AG09319 (cell line): Measurements from ENCODE around the gene OLIG1.

ENCODE experiments used
- DNase-seq: peaks from one replicate; pipeline ENCODE4 v3.0.0-alpha.2; 2010; ENCODE audit warnings: low read depth; ENCODE audit errors: extremely low read depth
- TF ChIP-seq, protein P1 (sequence below): IDR thresholded peaks from 2 replicates; pipeline ENCODE4 v1.5.1; 2011; ENCODE audit warnings: low read depth, mild to moderate bottlenecking, inconsistent platforms, low read length, moderate library complexity

OLIG1 gene

DNA sequence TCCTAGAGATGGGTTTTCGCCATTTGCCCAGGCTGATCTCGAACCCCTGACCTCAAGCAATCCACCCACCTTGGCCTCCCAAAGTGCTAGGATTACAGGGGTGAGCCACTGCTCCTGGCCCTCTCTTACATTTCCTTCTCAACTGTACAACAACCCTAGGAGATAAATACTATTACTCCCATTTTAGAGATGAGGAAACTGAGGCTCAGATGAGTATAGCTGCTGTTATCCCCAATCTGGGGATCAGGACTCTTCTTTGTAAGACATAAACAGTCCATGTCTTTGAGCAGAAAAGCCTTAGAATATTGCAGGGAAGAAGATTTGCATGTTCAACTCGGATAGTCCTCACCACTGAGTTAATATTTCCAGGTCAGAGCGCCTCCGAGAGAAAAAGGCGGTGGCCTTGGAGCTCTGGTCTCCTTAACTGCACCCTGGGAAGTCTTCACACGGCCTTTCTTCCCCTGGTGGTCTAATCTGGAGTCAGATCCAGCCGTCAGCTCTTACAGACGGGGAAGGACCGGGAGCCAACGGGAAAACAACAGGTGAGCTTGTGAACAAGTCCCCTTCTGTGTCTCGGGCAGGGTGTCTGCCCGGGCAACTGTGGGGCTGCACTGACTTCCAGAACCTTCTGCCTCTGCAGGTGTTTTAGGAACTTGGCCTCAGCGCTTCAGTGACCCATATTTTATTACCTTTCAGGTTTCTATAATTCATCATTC, 5.9 kb upstream of the OLIG1 start:
- no peak for DNase-seq
- TF ChIP-seq, protein P1, sequence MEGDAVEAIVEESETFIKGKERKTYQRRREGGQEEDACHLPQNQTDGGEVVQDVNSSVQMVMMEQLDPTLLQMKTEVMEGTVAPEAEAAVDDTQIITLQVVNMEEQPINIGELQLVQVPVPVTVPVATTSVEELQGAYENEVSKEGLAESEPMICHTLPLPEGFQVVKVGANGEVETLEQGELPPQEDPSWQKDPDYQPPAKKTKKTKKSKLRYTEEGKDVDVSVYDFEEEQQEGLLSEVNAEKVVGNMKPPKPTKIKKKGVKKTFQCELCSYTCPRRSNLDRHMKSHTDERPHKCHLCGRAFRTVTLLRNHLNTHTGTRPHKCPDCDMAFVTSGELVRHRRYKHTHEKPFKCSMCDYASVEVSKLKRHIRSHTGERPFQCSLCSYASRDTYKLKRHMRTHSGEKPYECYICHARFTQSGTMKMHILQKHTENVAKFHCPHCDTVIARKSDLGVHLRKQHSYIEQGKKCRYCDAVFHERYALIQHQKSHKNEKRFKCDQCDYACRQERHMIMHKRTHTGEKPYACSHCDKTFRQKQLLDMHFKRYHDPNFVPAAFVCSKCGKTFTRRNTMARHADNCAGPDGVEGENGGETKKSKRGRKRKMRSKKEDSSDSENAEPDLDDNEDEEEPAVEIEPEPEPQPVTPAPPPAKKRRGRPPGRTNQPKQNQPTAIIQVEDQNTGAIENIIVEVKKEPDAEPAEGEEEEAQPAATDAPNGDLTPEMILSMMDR = no peak

DNA sequence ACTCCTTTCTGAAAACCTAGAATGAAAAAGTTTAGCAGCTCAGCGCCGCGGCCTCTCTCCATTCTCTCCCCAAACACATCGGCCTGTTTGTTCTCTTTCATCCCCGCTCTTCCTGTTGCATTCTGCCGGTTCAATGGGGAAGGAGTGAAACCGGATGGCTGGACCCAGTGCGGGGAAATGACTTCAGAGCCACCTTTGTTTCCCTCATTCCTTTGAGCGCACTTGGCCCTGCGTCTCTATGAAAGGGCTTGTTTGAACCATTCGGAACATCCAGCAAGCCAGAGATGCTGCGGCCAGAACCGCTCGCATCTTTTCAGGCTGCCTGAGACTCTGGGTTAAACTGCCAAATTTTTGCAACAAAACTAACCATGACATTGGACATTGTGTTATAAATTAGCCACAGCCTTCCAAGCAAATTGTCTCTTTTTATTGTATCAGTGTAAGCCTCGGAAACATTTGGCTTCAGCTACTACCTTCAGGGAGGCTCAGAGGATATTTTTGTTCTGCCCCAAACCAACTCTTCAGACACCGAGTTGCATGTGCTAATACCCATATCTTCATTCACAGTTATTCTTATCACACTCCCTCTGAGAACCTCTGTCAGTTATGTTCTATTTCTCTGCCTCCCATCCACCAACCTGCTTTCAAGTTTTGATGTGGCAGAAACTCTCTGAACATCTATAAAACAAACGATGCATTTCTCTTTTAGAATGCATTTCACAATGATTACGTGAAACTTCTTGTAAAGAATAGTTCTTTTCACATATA, 5.1 kb upstream of the OLIG1 start:
- DNase-seq = no peak
- TF ChIP-seq, protein P1 = no peak

DNA sequence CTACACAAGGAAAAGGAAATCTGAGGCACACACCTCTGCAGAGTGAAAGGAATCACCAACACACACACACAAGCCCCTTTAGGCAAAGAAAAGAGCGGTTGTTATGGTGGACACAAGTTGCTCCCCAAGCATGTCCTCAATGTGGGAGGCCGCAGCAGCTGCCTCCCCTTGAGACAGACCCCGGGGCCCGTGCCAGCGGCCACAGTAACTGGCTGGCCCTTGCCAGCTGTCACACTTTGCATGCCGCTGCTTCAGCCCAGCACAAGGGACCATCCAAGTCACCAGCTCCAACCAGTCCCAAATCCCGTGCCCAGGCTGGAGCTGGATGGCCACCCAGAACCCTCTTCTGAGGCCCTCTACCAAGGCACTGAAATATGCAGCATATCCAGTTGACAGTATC, 2.9 kb upstream of the OLIG1 start:
- DNase-seq = no peak
- TF ChIP-seq, protein P1 = no peak

DNA sequence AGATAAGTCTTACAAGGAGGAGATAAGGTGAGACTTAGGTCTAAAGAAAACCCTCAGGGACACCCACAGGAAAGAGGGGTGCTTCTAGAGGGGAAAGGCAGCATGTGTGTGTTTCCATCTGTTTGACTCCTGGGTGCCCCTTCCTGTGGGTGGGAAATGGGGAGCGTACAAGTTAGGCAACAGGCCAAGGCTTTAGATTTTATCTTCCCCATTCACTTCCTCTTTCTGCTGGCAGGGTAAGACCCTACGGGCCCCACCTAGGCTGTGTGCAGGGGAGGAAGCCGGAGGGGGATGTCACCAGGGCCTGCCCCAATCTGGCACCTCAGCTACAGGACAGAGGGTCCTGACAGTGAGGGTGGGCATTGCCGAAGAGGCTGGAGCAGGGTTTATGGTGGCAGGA, 2.5 kb upstream of the OLIG1 start:
- DNase-seq = no peak
- TF ChIP-seq, protein P1 = no peak

DNA sequence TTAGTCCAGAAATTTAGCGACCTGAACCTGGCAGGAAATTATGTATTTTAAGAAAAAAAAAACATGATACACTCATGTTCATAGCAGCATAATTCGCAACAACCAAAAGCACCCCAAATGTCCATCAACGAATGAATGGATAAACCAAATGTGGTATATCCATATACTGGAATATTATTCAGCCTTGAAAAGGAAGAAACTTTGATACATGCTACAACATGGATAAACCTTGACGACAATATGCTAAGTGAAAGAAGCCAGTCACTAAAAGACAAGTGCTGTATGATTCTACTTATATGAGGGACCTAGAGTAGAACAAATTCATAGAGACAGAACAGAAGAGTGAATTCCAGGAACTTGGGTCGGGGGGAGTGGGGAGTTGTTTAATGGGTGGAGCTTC, 698 bp upstream of the OLIG1 start:
- TF ChIP-seq, protein P1 = no peak
- DNase-seq = no peak

DNA sequence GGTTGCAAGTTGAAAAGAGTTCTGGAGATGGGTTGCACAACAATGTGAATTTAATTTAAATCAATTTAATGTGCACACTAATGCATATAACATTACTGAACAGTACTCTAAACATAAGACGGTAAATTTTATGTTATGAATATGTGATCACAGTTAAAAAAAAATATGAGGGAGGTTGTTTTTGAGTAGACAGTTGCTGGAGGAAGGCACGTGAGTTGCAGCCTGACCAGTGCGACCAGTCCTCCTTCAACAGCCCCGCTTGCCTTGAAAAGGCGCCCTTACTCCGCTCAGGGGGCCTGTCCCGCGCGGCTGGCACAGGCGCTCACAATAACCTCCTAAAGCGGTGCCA, 322 bp upstream of the OLIG1 start:
- TF ChIP-seq, protein P1 = no peak
- DNase-seq = no peak

DNA sequence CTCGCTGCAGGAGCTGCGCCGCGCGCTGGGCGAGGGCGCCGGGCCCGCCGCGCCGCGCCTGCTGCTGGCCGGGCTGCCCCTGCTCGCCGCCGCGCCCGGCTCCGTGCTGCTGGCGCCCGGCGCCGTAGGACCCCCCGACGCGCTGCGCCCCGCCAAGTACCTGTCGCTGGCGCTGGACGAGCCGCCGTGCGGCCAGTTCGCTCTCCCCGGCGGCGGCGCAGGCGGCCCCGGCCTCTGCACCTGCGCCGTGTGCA, 730 bp downstream of the OLIG1 start:
- TF ChIP-seq, protein P1 = no peak
- no peak for DNase-seq
